ENCODE measurements around the gene IQSEC3.
"Not testable (repeated sequence)": the region's sequence is repeated elsewhere in the genome, so short reads cannot be mapped to it uniquely, and the experiment has no call there.

The IQSEC3 gene

DNA sequence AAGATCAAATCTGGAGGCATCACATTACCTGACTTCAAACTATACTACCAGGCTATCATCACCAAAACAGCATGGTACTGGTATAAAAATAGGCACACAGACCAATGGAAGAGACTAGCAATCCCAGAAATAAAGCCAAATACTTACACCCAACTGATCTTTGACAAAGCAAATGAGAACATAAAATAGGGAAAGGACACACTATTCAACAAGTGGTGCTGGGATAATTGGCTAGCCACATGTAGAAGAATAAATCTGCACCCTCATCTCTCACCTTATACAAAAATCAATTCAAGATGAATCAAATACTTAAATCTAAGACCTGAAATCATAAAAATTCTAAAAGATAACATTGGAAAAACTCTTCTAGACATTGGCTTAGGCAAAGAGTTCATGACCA lies 4.7 kb upstream of the IQSEC3 start:
- H3K4me1 ChIP-seq (ENCODE audit: control insufficient read depth, low read depth, low read length); H2BK5ac ChIP-seq (ENCODE audit: low read length); H3K79me1 ChIP-seq (ENCODE audit: low read length); H2BK15ac ChIP-seq (replicated peaks; ENCODE audit: low read depth); H3K27ac ChIP-seq (ENCODE audit: low read depth, low read length); H3K18ac ChIP-seq (ENCODE audit: low read length); H3K79me2 ChIP-seq (ENCODE audit: control insufficient read depth, insufficient read depth, low read length); H2AK5ac ChIP-seq (ENCODE audit: low read length); H4K8ac ChIP-seq (ENCODE audit: low read depth, low read length); H3K36me3 ChIP-seq (ENCODE audit: control insufficient read depth, insufficient read depth, low read length); H3K4me3 ChIP-seq (ENCODE audit: low read length); H3K23ac ChIP-seq (ENCODE audit: low read length); H3K27me3 ChIP-seq (ENCODE audit: insufficient read depth, low read length, poor library complexity); H3K9ac ChIP-seq (ENCODE audit: low read length); H4K5ac ChIP-seq (ENCODE audit: low read length); H3K56ac ChIP-seq (ENCODE audit: low read length); H3K4me2 ChIP-seq (ENCODE audit: low read length); H3K4ac ChIP-seq (ENCODE audit: low read depth, low read length); DNase-seq; H2BK120ac ChIP-seq (ENCODE audit: low read depth, low read length): not testable (repeated sequence)

- H3K4me1 ChIP-seq (ENCODE audit: control insufficient read depth, low read depth, low read length); H2AK5ac ChIP-seq (ENCODE audit: low read length); H3K36me3 ChIP-seq (ENCODE audit: control insufficient read depth, insufficient read depth, low read length); H3K4me2 ChIP-seq (ENCODE audit: low read length); DNase-seq; H3K56ac ChIP-seq (ENCODE audit: low read length); H3K4me3 ChIP-seq (ENCODE audit: low read length); H3K4ac ChIP-seq (ENCODE audit: low read depth, low read length); H3K27ac ChIP-seq (ENCODE audit: low read depth, low read length); H3K23ac ChIP-seq (ENCODE audit: low read length); H3K27me3 ChIP-seq (ENCODE audit: insufficient read depth, low read length, poor library complexity); H2BK5ac ChIP-seq (ENCODE audit: low read length); H3K79me2 ChIP-seq (ENCODE audit: control insufficient read depth, insufficient read depth, low read length); H3K18ac ChIP-seq (ENCODE audit: low read length); H3K9ac ChIP-seq (ENCODE audit: low read length); H4K5ac ChIP-seq (ENCODE audit: low read length); H4K8ac ChIP-seq (ENCODE audit: low read depth, low read length); H2BK120ac ChIP-seq (ENCODE audit: low read depth, low read length); H2BK15ac ChIP-seq (replicated peaks; ENCODE audit: low read depth); H3K79me1 ChIP-seq (ENCODE audit: low read length): not testable (repeated sequence)
- WGBS (ENCODE audit: extremely low coverage, insufficient coverage, low lambda C conversion rate) = no CpG with 5 or more reads among the region's 4 CpGs
Observed at GRCh38 chr12:65491-66063, 990 bp upstream of the IQSEC3 start.

GRCh38 chr12:66782-67504 lies 376 bp downstream of the IQSEC3 start:
- not testable (repeated sequence) for H3K18ac ChIP-seq (ENCODE audit: low read length); H3K27ac ChIP-seq (ENCODE audit: low read depth, low read length); H3K36me3 ChIP-seq (ENCODE audit: control insufficient read depth, insufficient read depth, low read length); H4K5ac ChIP-seq (ENCODE audit: low read length); H3K4me2 ChIP-seq (ENCODE audit: low read length); H2BK120ac ChIP-seq (ENCODE audit: low read depth, low read length); H3K56ac ChIP-seq (ENCODE audit: low read length); H2BK5ac ChIP-seq (ENCODE audit: low read length); H2AK5ac ChIP-seq (ENCODE audit: low read length); H3K9ac ChIP-seq (ENCODE audit: low read length); H3K79me1 ChIP-seq (ENCODE audit: low read length); H3K27me3 ChIP-seq (ENCODE audit: insufficient read depth, low read length, poor library complexity); H4K8ac ChIP-seq (ENCODE audit: low read depth, low read length); H3K23ac ChIP-seq (ENCODE audit: low read length); H3K4me1 ChIP-seq (ENCODE audit: control insufficient read depth, low read depth, low read length); H3K4ac ChIP-seq (ENCODE audit: low read depth, low read length); H3K79me2 ChIP-seq (ENCODE audit: control insufficient read depth, insufficient read depth, low read length); H3K4me3 ChIP-seq (ENCODE audit: low read length); H2BK15ac ChIP-seq (replicated peaks; ENCODE audit: low read depth)
- no CpG with 5 or more reads among the region's 66 CpGs for whole genome bisulfite sequencing (ENCODE audit: extremely low coverage, insufficient coverage, low lambda C conversion rate)
- DNase-seq = peak; percentile 78

- not testable (repeated sequence) for H4K5ac ChIP-seq (ENCODE audit: low read length); H2BK120ac ChIP-seq (ENCODE audit: low read depth, low read length); H3K4me3 ChIP-seq (ENCODE audit: low read length); H2BK15ac ChIP-seq (replicated peaks; ENCODE audit: low read depth); H3K27ac ChIP-seq (ENCODE audit: low read depth, low read length); H3K27me3 ChIP-seq (ENCODE audit: insufficient read depth, low read length, poor library complexity); H2AK5ac ChIP-seq (ENCODE audit: low read length); H3K79me1 ChIP-seq (ENCODE audit: low read length); H2BK5ac ChIP-seq (ENCODE audit: low read length); H3K18ac ChIP-seq (ENCODE audit: low read length); H3K56ac ChIP-seq (ENCODE audit: low read length); H3K23ac ChIP-seq (ENCODE audit: low read length); DNase-seq; H4K8ac ChIP-seq (ENCODE audit: low read depth, low read length); H3K79me2 ChIP-seq (ENCODE audit: control insufficient read depth, insufficient read depth, low read length); H3K4me2 ChIP-seq (ENCODE audit: low read length); H3K36me3 ChIP-seq (ENCODE audit: control insufficient read depth, insufficient read depth, low read length); H3K9ac ChIP-seq (ENCODE audit: low read length); H3K4me1 ChIP-seq (ENCODE audit: control insufficient read depth, low read depth, low read length); H3K4ac ChIP-seq (ENCODE audit: low read depth, low read length)
- WGBS (ENCODE audit: extremely low coverage, insufficient coverage, low lambda C conversion rate) = no CpG with 5 or more reads among the region's 6 CpGs
Observed at GRCh38 chr12:69677-70076, 3.1 kb downstream of the IQSEC3 start.

- H3K79me1 ChIP-seq (ENCODE audit: low read length); H2BK5ac ChIP-seq (ENCODE audit: low read length); H2BK120ac ChIP-seq (ENCODE audit: low read depth, low read length); H2AK5ac ChIP-seq (ENCODE audit: low read length); H3K56ac ChIP-seq (ENCODE audit: low read length); H3K4me3 ChIP-seq (ENCODE audit: low read length); H3K4me1 ChIP-seq (ENCODE audit: control insufficient read depth, low read depth, low read length); H4K5ac ChIP-seq (ENCODE audit: low read length); H3K18ac ChIP-seq (ENCODE audit: low read length); H3K27ac ChIP-seq (ENCODE audit: low read depth, low read length); H2BK15ac ChIP-seq (replicated peaks; ENCODE audit: low read depth); H3K23ac ChIP-seq (ENCODE audit: low read length); H3K36me3 ChIP-seq (ENCODE audit: control insufficient read depth, insufficient read depth, low read length); H3K4me2 ChIP-seq (ENCODE audit: low read length); DNase-seq; H3K4ac ChIP-seq (ENCODE audit: low read depth, low read length); H3K79me2 ChIP-seq (ENCODE audit: control insufficient read depth, insufficient read depth, low read length); H4K8ac ChIP-seq (ENCODE audit: low read depth, low read length); H3K9ac ChIP-seq (ENCODE audit: low read length); H3K27me3 ChIP-seq (ENCODE audit: insufficient read depth, low read length, poor library complexity): not testable (repeated sequence)
- no CpG with 5 or more reads among the region's 2 CpGs for WGBS (ENCODE audit: extremely low coverage, insufficient coverage, low lambda C conversion rate)
Observed at GRCh38 chr12:70541-70940, 4.0 kb downstream of the IQSEC3 start.

DNA sequence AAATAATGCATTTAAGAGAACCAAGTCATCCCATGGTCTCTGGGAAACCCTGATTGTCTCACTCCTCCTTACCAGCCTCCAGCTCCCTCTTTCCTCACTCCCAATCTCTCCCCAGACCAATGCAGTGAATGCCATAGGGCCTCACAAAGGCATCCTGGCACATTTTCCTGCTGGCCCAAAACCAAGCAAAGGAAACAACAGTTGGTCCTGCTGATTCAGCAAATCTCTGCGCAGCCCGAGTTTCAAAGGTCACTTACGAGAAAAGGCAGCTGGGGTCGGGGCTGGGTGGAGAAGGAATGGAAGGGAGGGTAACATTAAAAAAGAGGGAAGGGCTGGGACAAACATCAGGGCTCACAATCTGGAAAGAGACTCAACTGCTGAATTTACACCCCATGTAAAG lies 5.5 kb downstream of the IQSEC3 start:
- H3K79me1 ChIP-seq (ENCODE audit: low read length); H3K56ac ChIP-seq (ENCODE audit: low read length); H3K27me3 ChIP-seq (ENCODE audit: insufficient read depth, low read length, poor library complexity); H3K18ac ChIP-seq (ENCODE audit: low read length); H3K4me2 ChIP-seq (ENCODE audit: low read length); H3K79me2 ChIP-seq (ENCODE audit: control insufficient read depth, insufficient read depth, low read length); H3K4me3 ChIP-seq (ENCODE audit: low read length); H3K36me3 ChIP-seq (ENCODE audit: control insufficient read depth, insufficient read depth, low read length); H3K4ac ChIP-seq (ENCODE audit: low read depth, low read length); DNase-seq; H2BK5ac ChIP-seq (ENCODE audit: low read length); H4K8ac ChIP-seq (ENCODE audit: low read depth, low read length); H4K5ac ChIP-seq (ENCODE audit: low read length); H3K23ac ChIP-seq (ENCODE audit: low read length); H3K9ac ChIP-seq (ENCODE audit: low read length); H3K27ac ChIP-seq (ENCODE audit: low read depth, low read length); H2AK5ac ChIP-seq (ENCODE audit: low read length); H2BK120ac ChIP-seq (ENCODE audit: low read depth, low read length); H3K4me1 ChIP-seq (ENCODE audit: control insufficient read depth, low read depth, low read length); H2BK15ac ChIP-seq (replicated peaks; ENCODE audit: low read depth): not testable (repeated sequence)
- no CpG with 5 or more reads among the region's 4 CpGs for WGBS (ENCODE audit: extremely low coverage, insufficient coverage, low lambda C conversion rate)
